KOPT-K1 (cell line): Measurements from ENCODE around the gene LHB.

Source experiments
- H3K27ac ChIP-seq: fragments of 200-600 bp; sonication (generic); 2 replicates; pipeline ENCODE4 v1.5.1; 2016; ENCODE audit warnings: antibody characterized with exemption, mild to moderate bottlenecking, low read depth, low read length; ENCODE audit not compliant: poor library complexity, severe bottlenecking
- H3K36me3 ChIP-seq: fragments of 200-600 bp; sonication (generic); 2 replicates; pipeline ENCODE4 v1.5.1; 2017; ENCODE audit warnings: antibody characterized with exemption, mild to moderate bottlenecking, low read length, moderate library complexity; ENCODE audit not compliant: insufficient read depth
- H3K9me3 ChIP-seq: fragments of 200-600 bp; sonication (generic); 2 replicates; pipeline ENCODE4 v1.5.1; 2017; ENCODE audit warnings: antibody characterized with exemption, low read length, mild to moderate bottlenecking; ENCODE audit not compliant: insufficient read depth, poor library complexity, severe bottlenecking

Gene LHB

DNA sequence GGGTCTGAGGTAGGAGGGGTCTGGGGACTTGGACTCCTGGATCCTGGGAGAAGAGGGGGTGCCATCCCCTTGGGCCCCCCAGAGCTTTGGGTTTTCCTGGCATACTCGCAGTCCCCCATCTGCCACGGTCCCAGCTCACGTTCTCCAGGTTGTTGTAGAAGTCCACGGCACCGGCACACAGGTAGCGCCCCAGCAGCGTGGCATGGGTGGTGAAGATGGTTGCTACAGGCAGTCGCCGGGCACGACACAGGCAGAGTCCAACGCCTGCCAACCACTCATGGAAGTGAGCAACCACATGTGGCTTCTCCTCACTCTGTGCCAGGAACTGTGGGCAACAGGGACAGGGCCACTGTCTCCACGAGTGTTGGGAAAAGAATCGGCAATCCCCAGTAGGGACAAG, 31.2 kb downstream of the LHB start:
- no peak overlapping the region for H3K27ac ChIP-seq
- peaks cover 59% of the 10 kb centered on the region for H3K36me3 ChIP-seq
- no peaks in the 10 kb centered on the region for H3K9me3 ChIP-seq

DNA sequence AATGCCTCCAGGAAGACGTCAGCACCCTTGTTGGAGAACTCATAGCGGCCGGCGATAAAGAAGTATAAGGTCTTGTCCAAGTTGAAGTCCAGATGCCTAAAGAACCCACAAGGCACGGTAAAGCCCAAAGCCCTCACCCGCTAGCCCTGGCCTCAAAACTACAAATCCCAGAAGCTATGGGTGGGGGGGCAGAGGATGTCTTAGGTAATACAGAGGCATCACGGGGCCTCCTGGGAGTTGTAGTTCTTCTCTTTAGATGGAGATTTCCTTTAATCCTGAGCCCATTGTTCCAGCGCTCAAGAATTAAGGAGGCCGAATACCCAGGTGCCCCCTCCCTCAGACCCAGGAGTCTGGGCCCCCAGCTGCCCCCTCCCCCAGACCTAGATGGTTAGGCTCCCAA, 34.6 kb downstream of the LHB start:
- peaks cover 53% of the 10 kb centered on the region for H3K36me3 ChIP-seq
- no peaks in the 10 kb centered on the region for H3K9me3 ChIP-seq
- H3K27ac ChIP-seq: no peak overlapping the region

DNA sequence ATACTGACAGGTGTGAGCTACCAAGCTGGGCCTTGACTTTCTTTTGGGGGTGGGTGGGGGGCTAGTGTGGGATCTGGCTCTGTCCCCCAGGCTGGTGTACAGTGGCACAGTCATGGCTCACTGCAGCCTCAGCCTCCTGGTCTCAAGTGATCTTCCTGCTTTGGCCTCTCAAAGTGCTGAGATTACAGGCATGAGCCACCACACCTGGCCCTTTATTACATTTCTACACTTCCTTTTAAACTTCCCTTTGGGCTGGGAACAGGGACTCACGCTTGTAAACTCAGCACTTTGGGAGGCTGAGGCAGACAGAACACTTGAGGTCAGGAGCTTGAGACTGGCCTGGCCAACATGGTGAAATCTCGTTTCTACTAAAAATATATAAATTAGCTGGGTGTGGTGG, 39.8 kb downstream of the LHB start:
- Histone ChIP-seq H3K9me3 (no peaks in the 10 kb centered on the region), H3K27ac (no peak overlapping the region), H3K36me3 (peaks cover 35% of the 10 kb centered on the region; the same call in 1 of the 2 replicates)

DNA sequence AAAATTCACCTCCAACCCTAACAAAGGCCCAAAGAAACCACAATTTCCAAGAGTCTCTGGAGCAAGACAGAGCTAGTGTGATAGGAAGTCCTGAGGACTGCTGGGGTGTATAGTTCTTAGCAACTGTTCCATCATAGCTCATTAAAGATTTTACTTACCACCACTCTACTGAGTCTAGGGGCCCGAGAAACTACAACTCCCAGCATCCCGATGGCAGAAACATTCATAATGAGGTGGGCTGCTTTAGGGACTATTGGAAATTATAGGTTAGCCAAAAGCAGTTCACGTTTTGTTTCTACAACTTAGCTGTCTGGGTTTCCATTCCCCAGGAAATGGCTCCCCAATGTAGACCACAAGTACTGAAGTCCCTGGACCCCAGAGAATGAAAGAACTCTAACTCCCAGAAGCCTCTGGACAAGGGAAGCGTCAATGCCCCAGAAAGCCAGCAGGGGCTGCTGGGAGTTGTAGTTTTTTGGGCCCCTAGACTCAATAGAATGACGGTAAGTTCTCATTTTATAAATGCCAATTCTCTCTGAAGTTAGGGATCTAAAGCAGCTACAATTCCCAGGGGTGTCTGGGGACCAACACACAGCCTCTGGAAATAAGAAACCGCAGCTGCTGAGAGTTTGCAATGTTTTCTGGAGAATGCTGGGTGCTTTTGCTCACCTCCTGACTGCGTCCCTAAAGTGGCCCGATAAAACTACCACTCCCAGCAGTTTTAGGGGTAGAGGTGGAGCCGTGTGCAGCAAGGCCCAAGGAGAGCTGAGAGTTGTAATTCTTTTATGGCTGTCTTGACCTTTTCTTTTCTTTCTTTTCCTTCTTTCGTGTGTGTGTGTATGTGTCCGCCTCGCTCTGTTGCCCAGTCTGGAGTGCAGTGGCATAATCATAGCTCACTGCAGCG, 40.7 kb downstream of the LHB start:
- no peak overlapping the region for H3K27ac ChIP-seq
- H3K9me3 ChIP-seq: no peaks in the 10 kb centered on the region
- peaks cover 28% of the 10 kb centered on the region; the same call in 1 of the 2 replicates for H3K36me3 ChIP-seq

DNA sequence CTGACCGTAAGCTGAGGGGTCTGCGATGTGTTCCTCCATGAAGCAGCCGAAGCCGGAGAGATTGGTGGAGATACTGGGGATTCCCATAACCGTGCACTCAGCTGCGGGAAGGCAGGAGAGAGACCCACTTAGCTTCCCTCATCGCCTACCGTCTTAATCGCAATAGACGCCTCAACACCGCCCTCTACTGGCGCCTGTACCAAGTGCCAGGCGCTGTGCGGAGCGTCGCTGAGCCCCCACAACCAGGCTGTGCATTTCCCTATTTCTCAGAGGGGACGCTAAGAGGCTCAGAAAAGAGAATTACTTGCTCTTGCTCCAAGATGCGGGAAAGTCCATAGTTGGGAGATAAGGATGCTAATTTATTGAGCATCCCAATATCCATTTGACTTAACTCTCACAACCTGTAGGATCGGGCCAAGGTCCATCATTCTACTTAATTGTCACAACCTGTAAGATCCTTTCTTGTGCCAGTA, 45.9 kb downstream of the LHB start:
- Histone ChIP-seq H3K36me3 (peaks cover 59% of the 10 kb centered on the region), H3K27ac (no peak overlapping the region)

DNA sequence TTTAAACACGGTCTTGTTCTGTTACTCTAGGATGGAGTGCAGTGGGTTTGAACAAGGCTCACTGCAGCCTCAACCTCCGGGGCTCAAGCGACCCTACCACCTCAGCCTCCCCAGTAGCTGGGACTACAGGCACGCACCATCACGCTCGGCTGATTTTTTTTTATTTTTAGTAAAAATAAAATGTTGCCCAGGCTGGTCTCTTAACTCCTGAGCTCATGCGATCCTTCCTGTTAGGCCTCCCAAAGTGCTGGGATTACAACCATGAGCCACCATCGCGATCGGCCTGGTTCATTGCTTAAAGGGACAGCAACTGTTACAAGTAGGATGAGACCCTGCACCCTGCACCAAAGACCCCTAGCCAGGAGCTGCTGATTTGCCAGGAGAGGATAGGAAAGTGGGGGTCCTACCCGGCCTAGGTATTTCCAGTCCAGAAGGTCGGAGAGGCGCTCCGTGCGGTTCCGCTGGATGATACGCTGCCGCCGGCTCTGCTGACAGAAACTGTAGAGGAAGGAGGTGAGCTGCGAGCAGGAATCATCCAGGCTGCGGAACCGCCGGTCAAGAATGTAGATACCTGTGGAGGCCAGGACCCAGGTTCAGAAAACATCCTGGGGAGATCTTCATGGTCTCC, 46.6 kb downstream of the LHB start:
- H3K27ac ChIP-seq: no peak overlapping the region
- H3K9me3 ChIP-seq: no peaks in the 10 kb centered on the region
- peaks cover 60% of the 10 kb centered on the region for H3K36me3 ChIP-seq

More for the DNA sequence above, 45.9 kb downstream of the LHB start:
- H3K9me3 ChIP-seq: no peaks in the 10 kb centered on the region

GRCh38 chr19:48969276-48970138, 47.4 kb downstream of the LHB start:
- H3K27ac ChIP-seq: no peak overlapping the region
- peaks cover 58% of the 10 kb centered on the region for H3K36me3 ChIP-seq
- H3K9me3 ChIP-seq: no peaks in the 10 kb centered on the region

DNA sequence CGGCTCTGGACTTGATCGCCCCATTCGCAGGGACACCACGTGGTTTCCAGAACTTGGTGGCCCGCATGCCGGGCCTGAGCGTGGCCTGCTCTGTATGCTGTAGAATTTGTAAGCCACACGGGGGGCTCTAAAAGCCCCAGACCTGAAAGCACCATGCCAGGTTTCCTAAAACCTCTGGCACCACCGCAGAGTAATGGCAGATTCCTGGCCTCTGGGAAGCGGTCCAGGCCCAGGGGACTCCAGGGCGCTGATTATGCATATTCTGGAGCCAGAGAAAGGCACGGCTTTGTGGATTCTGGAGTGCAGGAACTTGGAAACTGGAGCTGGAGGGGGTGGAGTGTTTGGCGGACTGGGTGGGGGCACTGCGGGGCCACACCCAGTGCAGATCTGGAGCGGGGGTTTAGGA, 48.1 kb downstream of the LHB start:
- Histone ChIP-seq H3K36me3 (peaks cover 51% of the 10 kb centered on the region), H3K27ac (no peak overlapping the region), H3K9me3 (no peaks in the 10 kb centered on the region)

DNA sequence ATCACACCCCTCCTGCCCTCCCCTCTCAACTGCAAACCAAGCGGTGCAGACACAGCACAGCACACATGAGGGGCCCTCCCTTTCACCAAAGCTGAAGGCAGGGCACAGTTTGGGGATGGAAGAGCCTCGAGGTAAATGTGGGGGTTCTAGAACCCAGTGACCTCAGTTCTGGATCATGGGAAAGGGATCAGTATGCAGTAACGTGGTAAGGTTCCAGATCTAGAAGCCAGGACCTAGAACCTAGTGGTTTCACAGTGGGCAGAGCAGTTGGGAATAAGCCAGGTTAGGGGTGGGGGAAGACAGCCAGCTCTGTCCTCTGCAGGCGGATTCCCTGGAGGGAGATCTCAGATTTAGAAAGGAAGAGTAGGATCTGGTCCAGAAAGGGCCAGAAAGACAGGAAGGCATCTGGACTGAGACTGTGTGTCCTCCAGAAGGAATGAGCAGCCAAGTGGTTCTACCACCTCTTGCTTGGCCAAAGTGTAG, 48.7 kb downstream of the LHB start:
- Histone ChIP-seq H3K9me3 (no peaks in the 10 kb centered on the region), H3K36me3 (peaks cover 47% of the 10 kb centered on the region), H3K27ac (no peak overlapping the region)

GRCh38 chr19:48967346-48968178, 49.3 kb downstream of the LHB start:
- Histone ChIP-seq H3K9me3 (no peaks in the 10 kb centered on the region), H3K27ac (no peak overlapping the region), H3K36me3 (peaks cover 47% of the 10 kb centered on the region)

- peak overlapping the region; percentile 85 for H3K27ac ChIP-seq
- no peaks in the 10 kb centered on the region for H3K9me3 ChIP-seq
- H3K36me3 ChIP-seq: peaks cover 47% of the 10 kb centered on the region
These were observed 50.1 kb downstream of the LHB start for GRCh38 chr19:48966541-48967345.
